HCT116 (cell line): Measurements from ENCODE around the gene TRIP13. TPM values are rescaled to one million over a fixed set of nuclear protein-coding genes. Genes with fewer than 3 reads are reported as not detected.

Experiments
- ATAC-seq: fragments of 200-7000 bp; cut with Tn5 transposase; 2 replicates; pipeline ENCODE4 v1.9.1; 2020; ENCODE audit warnings: mild to moderate bottlenecking, moderate library complexity
- BruUV-seq: library from RNA; stranded (reverse); fragments of 400-500 nt; replicated peaks from 2 replicates; lab custom pipeline; 2021; lab: Mats Ljungman, UMichigan
- CTCF ChIA-PET: fragments of 300-600 bp; sonication (Branson Sonifier 250); formaldehyde crosslinking; loops from one replicate; lab custom pipeline; 2021; ENCODE audit warnings: antibody characterized with exemption; lab: Charles Lee
- POLR2A ChIA-PET: fragments of 300-600, 350-600 bp; sonication (Branson Sonifier 250); formaldehyde crosslinking; loops from one replicate; lab custom pipeline; 2021; ENCODE audit warnings: antibody characterized with exemption; lab: Charles Lee
- RAD21 ChIA-PET, 2 experiments: fragments of 300-600 bp; sonication (Branson Sonifier 250); formaldehyde crosslinking; loops; one replicate each; lab custom pipeline; 2023; ENCODE audit warnings: low total read pairs in 2 of 2; ENCODE audit not compliant: uncharacterized antibody in 2 of 2, unreplicated experiment in 2 of 2, low non-redundant PET in 1 of 2; lab: Charles Lee
- DNase-seq: peaks from one replicate; pipeline ENCODE4 v3.0.0-alpha.2; 2010; ENCODE audit warnings: low read depth, low spot score
- H2AFZ ChIP-seq: fragments of 200-600 bp; shearing (Covaris generic), sonication (generic); 2 replicates; pipeline ENCODE4 v1.6.1; 2017; ENCODE audit warnings: low read depth, mixed run types, mixed read lengths, antibody characterized with exemption, low read length; ENCODE audit not compliant: poor library complexity, severe bottlenecking
- H3K27ac ChIP-seq: 2 replicates; pipeline ENCODE4 v1.5.1; 2012; ENCODE audit warnings: low read depth, low read length
- H3K27me3 ChIP-seq: fragments of 200-600 bp; sonication (generic); 2 replicates; pipeline ENCODE4 v1.6.1; 2016; ENCODE audit warnings: mixed run types, low read length, mixed read lengths; ENCODE audit not compliant: insufficient read depth
- H3K36me3 ChIP-seq, 2 experiments: fragments of 200-500 bp in 1 of 2; fragments of 200-600 bp in 1 of 2; sonication (Bioruptor generic) in 1 of 2; sonication (generic) in 1 of 2; 2 replicates each; pipeline versions ENCODE4 v1.5.1 to v1.6.1; 2014 to 2016; ENCODE audit warnings: low read length in 2 of 2, inconsistent platforms in 1 of 2, mixed read lengths in 1 of 2, mixed run types in 1 of 2; ENCODE audit not compliant: insufficient read depth in 2 of 2, control insufficient read depth in 1 of 2
- H3K4me1 ChIP-seq, 2 experiments: fragments of 200-600 bp in 1 of 2; sonication (generic) in 1 of 2; 2 replicates each; pipeline versions ENCODE4 v1.5.1 to v1.6.1; 2012 to 2017; ENCODE audit warnings: low read length in 2 of 2, inconsistent platforms in 1 of 2, mild to moderate bottlenecking in 1 of 2, mixed read lengths in 1 of 2, mixed run types in 1 of 2, moderate library complexity in 1 of 2; ENCODE audit not compliant: insufficient read depth in 2 of 2, control insufficient read depth in 1 of 2
- H3K4me2 ChIP-seq: fragments of 200-600 bp; sonication (generic); 2 replicates; pipeline ENCODE4 v1.6.1; 2017; ENCODE audit warnings: mixed run types, low read length, mixed read lengths
- H3K4me3 ChIP-seq, 2 experiments: fragments of 200-600 bp in 1 of 2; sonication (generic) in 1 of 2; replicated peaks in 1 of 2; 2 replicates each; pipeline ENCODE4 v1.5.1; 2011 to 2016; ENCODE audit warnings: low read length in 2 of 2, control low read depth in 1 of 2, low read depth in 1 of 2, mild to moderate bottlenecking in 1 of 2, mixed read lengths in 1 of 2, mixed run types in 1 of 2
- H3K79me2 ChIP-seq: fragments of 200-600 bp; sonication (generic); 2 replicates; pipeline ENCODE4 v1.6.1; 2017; ENCODE audit warnings: mild to moderate bottlenecking, mixed run types, low read length, moderate library complexity, mixed read lengths; ENCODE audit not compliant: insufficient read depth
- H3K9ac ChIP-seq: fragments of 200-600 bp; sonication (generic); 2 replicates; pipeline ENCODE4 v1.6.1; 2016; ENCODE audit warnings: low read length, mixed read lengths
- H3K9me2 ChIP-seq: fragments of 200-600 bp; sonication (generic), shearing (Covaris generic); 2 replicates; pipeline ENCODE4 v1.6.1; 2017; ENCODE audit warnings: mixed run types, mild to moderate bottlenecking, moderate library complexity; ENCODE audit not compliant: insufficient read depth
- H3K9me3 ChIP-seq, 2 experiments: fragments of 200-500 bp in 1 of 2; fragments of 200-600 bp in 1 of 2; sonication (Bioruptor generic) in 1 of 2; sonication (generic) in 1 of 2; 2 replicates each; pipeline ENCODE4 v1.6.1; 2014 to 2017; ENCODE audit warnings: low read length in 2 of 2, mixed read lengths in 2 of 2, inconsistent platforms in 1 of 2, low read depth in 1 of 2, mild to moderate bottlenecking in 1 of 2, mixed run types in 1 of 2, moderate library complexity in 1 of 2; ENCODE audit not compliant: control insufficient read depth in 1 of 2, insufficient read depth in 1 of 2
- H4K20me1 ChIP-seq: fragments of 200-600 bp; sonication (generic), shearing (Covaris generic); 2 replicates; pipeline ENCODE4 v1.6.1; 2017; ENCODE audit warnings: mixed run types, mild to moderate bottlenecking, moderate library complexity; ENCODE audit not compliant: insufficient read depth
- CBX3 ChIP-seq: IDR thresholded peaks from 2 replicates; pipeline ENCODE4 v1.6.1; 2012; ENCODE audit warnings: low read depth
- CEBPB ChIP-seq: IDR thresholded peaks from 2 replicates; pipeline ENCODE4 v1.6.1; 2012; ENCODE audit warnings: low read depth
- EGR1 ChIP-seq: IDR thresholded peaks from 2 replicates; pipeline ENCODE4 v1.6.1; 2012; ENCODE audit warnings: low read depth
- EZH2 ChIP-seq: fragments of 200-600 bp; sonication (generic); IDR thresholded peaks from 2 replicates; pipeline ENCODE4 v1.6.1; 2017; ENCODE audit warnings: antibody characterized with exemption, mixed run types
- EZH2phosphoT487 ChIP-seq: fragments of 200-600 bp; IDR thresholded peaks from 2 replicates; pipeline ENCODE4 v1.6.1; 2018; ENCODE audit warnings: antibody characterized with exemption, borderline replicate concordance
- FOSL1 ChIP-seq: IDR thresholded peaks from 2 replicates; pipeline ENCODE4 v1.6.1; 2012; ENCODE audit warnings: low read depth
- POLR2AphosphoS5 ChIP-seq: IDR thresholded peaks from 2 replicates; pipeline ENCODE4 v1.6.1; 2011; ENCODE audit warnings: mild to moderate bottlenecking, low read depth, low read length, moderate library complexity
- SIN3A ChIP-seq: IDR thresholded peaks from 2 replicates; pipeline ENCODE4 v1.6.1; 2012; ENCODE audit warnings: low read depth
- SP1 ChIP-seq: IDR thresholded peaks from 2 replicates; pipeline ENCODE4 v1.6.1; 2012; ENCODE audit warnings: low read depth
- YY1 ChIP-seq: IDR thresholded peaks from 2 replicates; pipeline ENCODE4 v1.6.1; 2011; ENCODE audit warnings: low read length, low read depth, moderate library complexity, mild to moderate bottlenecking; ENCODE audit not compliant: insufficient replicate concordance; ENCODE audit errors: extremely low read depth
- ZFX ChIP-seq: fragments of 450-650 bp; IDR thresholded peaks from 2 replicates; pipeline ENCODE4 v1.6.1; 2017
- ZNF274 ChIP-seq: fragments of 200-500 bp; sonication (Bioruptor generic); IDR thresholded peaks from 2 replicates; pipeline ENCODE4 v1.6.1; 2014; ENCODE audit warnings: mild to moderate bottlenecking, low read depth, low read length, inconsistent platforms
- intact Hi-C: fragments of 100-400 bp; cut with micrococcal nuclease; formaldehyde crosslinking; loops from 2 replicates; pipeline ENCODE4 v1.10.0; 2022
- total RNA-seq: library from RNA; stranded (reverse); gene quantifications from one replicate; pipeline ENCODE4 v1.2.1, GENCODE V29; 2021; ENCODE audit not compliant: unreplicated experiment
- TF ChIP-seq, protein P1 (sequence below): IDR thresholded peaks from 2 replicates; pipeline ENCODE4 v1.6.1; 2012; ENCODE audit warnings: low read depth
- TF ChIP-seq, protein P2 (sequence below), 3 experiments: fragments of 200-600 bp in 1 of 3; sonication (generic) in 1 of 3; IDR thresholded peaks in 2 of 3; conservative IDR thresholded peaks in 1 of 3; 2 replicates each; pipeline ENCODE4 v1.5.1; 2012 to 2017; ENCODE audit warnings: low read depth in 2 of 3, low read length in 2 of 3, antibody characterized with exemption in 1 of 3, borderline replicate concordance in 1 of 3, control low read depth in 1 of 3, mild to moderate bottlenecking in 1 of 3, mixed read lengths in 1 of 3, mixed run types in 1 of 3, moderate library complexity in 1 of 3; ENCODE audit not compliant: insufficient read depth in 1 of 3
- TF ChIP-seq, protein P3 (sequence below): IDR thresholded peaks from 2 replicates; pipeline ENCODE4 v1.6.1; 2012

Gene TRIP13
- total RNA-seq, 1 experiment from 2014 or later, result 45.0 TPM

DNA sequence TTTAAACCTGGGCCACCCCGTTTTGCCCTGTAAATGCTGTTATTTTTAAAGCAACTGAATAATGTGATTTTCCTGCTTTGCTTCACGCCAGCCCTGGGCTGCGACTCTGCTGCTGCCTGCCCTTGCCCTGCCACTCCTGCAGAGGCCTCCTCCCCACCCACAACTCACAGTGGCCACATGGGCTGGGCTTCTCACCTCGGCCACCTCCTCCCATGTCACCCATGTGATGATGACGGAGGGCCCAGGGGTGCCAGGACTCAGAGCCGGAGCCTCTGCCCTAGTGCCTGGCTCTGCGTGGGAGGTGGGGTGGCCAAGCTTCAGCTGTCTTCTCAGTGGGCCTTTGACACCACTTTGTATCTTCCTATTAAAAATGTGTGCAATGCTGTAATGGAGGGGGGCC, 67.9 kb downstream of the TRIP13 start:
- BruUV-seq, result no TSS peak
- Histone ChIP-seq H4K20me1 (no peaks in the 10 kb centered on the region), H3K27me3 (peaks cover 18% of the 10 kb centered on the region; the same call in 1 of the 2 replicates), H3K36me3 (no peaks in the 10 kb centered on the region), H3K9me2 (no peaks in the 10 kb centered on the region), H3K9me3 (no peaks in the 10 kb centered on the region), H3K4me3 (no peak overlapping the region), H3K4me1 (peaks cover 14 to 32% of the 10 kb centered on the region in 2 experiments), H3K27ac (no peak overlapping the region), H3K79me2 (no peaks in the 10 kb centered on the region), H3K4me2 (no peak overlapping the region), H2AFZ (no peak overlapping the region), H3K9ac (no peak overlapping the region)
- no peak for DNase-seq
- no peak for ATAC-seq
- ChIA-PET RAD21 (no interaction called here), CTCF (no interaction called here), POLR2A (no interaction called here)
- intact Hi-C loops, result no loop called here
- no peak for TF ChIP-seq ZFX
- TF ChIP-seq FOSL1, result no peak
- no peak for TF ChIP-seq SIN3A
- no peak for TF ChIP-seq EZH2
- TF ChIP-seq EGR1, result no peak
- TF ChIP-seq ZNF274, result no peak
- TF ChIP-seq, all 23 proteins: peak for 0

DNA sequence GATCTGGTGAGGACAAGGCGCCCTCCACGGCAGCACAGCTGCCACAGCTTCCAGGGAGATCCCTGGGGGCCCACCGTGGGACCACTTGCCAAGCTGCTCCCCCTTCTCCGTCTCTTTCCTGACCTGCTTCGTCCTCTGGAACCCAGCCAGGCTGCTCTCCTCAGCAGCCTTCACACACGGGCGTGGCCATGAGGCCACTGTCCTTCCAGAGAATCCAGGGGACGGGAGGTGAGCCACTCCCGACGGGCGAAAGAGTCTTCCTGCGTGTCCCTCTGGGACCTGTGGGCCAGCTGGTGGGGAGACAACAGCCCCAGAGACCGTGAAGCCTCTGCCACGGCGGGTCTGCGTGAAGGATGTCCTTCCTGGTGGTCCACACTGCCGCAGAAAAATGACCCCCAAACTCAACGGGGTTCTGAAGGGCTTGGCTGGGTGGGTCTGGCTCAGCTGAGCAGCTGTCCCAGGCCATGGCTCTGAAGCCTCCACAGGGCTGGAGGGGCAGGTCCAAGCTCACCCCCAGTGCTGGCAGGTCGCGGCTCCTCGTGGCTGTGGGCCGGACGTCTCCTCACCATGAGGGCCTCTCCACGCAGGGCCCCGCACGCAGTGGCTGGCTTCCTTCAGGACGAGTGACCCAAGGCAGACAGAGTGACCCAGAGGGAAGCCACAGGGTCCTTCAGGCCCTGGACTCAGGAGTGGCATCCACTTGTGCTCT, 68.5 kb downstream of the TRIP13 start:
- no peak overlapping the region for H2AFZ ChIP-seq
- no peaks in the 10 kb centered on the region for H3K36me3 ChIP-seq
- no peak overlapping the region for H3K4me3 ChIP-seq
- DNase-seq (no peak), ATAC-seq (no peak)
- POLR2A ChIA-PET, result no interaction called here
- H3K27ac ChIP-seq, result no peak overlapping the region
- BruUV-seq, result no TSS peak
- intact Hi-C loops, result no loop called here
- H3K9me2 ChIP-seq, result no peaks in the 10 kb centered on the region
- no peaks in the 10 kb centered on the region for H4K20me1 ChIP-seq
- H3K9me3 ChIP-seq, result no peaks in the 10 kb centered on the region
- H3K79me2 ChIP-seq, result no peaks in the 10 kb centered on the region
- no peak overlapping the region for H3K4me2 ChIP-seq
- H3K9ac ChIP-seq, result no peak overlapping the region
- peaks cover 14 to 32% of the 10 kb centered on the region in 2 experiments for H3K4me1 ChIP-seq
- peaks cover 18% of the 10 kb centered on the region for H3K27me3 ChIP-seq
- CTCF ChIA-PET, result no interaction called here
- RAD21 ChIA-PET, result no interaction called here
- TF ChIP-seq POLR2AphosphoS5 (no peak), SIN3A (no peak), CEBPB (no peak), YY1 (no peak), CBX3 (no peak), ZNF274 (no peak), EZH2 (no peak), EZH2phosphoT487 (no peak), FOSL1 (no peak), SP1 (no peak)
- TF ChIP-seq, protein P1, sequence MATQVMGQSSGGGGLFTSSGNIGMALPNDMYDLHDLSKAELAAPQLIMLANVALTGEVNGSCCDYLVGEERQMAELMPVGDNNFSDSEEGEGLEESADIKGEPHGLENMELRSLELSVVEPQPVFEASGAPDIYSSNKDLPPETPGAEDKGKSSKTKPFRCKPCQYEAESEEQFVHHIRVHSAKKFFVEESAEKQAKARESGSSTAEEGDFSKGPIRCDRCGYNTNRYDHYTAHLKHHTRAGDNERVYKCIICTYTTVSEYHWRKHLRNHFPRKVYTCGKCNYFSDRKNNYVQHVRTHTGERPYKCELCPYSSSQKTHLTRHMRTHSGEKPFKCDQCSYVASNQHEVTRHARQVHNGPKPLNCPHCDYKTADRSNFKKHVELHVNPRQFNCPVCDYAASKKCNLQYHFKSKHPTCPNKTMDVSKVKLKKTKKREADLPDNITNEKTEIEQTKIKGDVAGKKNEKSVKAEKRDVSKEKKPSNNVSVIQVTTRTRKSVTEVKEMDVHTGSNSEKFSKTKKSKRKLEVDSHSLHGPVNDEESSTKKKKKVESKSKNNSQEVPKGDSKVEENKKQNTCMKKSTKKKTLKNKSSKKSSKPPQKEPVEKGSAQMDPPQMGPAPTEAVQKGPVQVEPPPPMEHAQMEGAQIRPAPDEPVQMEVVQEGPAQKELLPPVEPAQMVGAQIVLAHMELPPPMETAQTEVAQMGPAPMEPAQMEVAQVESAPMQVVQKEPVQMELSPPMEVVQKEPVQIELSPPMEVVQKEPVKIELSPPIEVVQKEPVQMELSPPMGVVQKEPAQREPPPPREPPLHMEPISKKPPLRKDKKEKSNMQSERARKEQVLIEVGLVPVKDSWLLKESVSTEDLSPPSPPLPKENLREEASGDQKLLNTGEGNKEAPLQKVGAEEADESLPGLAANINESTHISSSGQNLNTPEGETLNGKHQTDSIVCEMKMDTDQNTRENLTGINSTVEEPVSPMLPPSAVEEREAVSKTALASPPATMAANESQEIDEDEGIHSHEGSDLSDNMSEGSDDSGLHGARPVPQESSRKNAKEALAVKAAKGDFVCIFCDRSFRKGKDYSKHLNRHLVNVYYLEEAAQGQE, result no peak
- TF ChIP-seq, protein P2, sequence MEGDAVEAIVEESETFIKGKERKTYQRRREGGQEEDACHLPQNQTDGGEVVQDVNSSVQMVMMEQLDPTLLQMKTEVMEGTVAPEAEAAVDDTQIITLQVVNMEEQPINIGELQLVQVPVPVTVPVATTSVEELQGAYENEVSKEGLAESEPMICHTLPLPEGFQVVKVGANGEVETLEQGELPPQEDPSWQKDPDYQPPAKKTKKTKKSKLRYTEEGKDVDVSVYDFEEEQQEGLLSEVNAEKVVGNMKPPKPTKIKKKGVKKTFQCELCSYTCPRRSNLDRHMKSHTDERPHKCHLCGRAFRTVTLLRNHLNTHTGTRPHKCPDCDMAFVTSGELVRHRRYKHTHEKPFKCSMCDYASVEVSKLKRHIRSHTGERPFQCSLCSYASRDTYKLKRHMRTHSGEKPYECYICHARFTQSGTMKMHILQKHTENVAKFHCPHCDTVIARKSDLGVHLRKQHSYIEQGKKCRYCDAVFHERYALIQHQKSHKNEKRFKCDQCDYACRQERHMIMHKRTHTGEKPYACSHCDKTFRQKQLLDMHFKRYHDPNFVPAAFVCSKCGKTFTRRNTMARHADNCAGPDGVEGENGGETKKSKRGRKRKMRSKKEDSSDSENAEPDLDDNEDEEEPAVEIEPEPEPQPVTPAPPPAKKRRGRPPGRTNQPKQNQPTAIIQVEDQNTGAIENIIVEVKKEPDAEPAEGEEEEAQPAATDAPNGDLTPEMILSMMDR (IDR thresholded peaks at IDR 0.05 in 2 of 3, conservative IDR thresholded peaks at IDR 0.05 in 1 of 3; ENCODE audit: borderline replicate concordance in 1 of 3, insufficient read depth in 1 of 3, low read depth in 2 of 3, low read length in 2 of 3), result no peak
- TF ChIP-seq, protein P3, sequence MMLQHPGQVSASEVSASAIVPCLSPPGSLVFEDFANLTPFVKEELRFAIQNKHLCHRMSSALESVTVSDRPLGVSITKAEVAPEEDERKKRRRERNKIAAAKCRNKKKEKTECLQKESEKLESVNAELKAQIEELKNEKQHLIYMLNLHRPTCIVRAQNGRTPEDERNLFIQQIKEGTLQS, result no peak
